Tibial nerve (tissue), 4 donors: ENCODE measurements around the gene TSEN54. TPM values are rescaled to one million over a fixed set of nuclear protein-coding genes. Genes with fewer than 3 reads are reported as not detected.
A peak's percentile ranks its signal among the peaks of the same experiment; 100 is the strongest.

Source experiments
- DNase-seq, 2 donors: peaks; one replicate each; pipeline ENCODE4 v3.0.0-alpha.2; 2019; ENCODE audit warnings: low spot score in 2 of 2
- H3K27ac ChIP-seq, 4 donors: fragments of 200-600 bp; sonication (generic) in 3 of 4; one replicate each; pipeline ENCODE4 v1.5.1; 2017 to 2019; ENCODE audit warnings: mild to moderate bottlenecking in 1 of 4
- H3K27me3 ChIP-seq, 2 donors: fragments of 200-600 bp; sonication (generic) in 1 of 2; one replicate each; pipeline versions ENCODE4 v1.5.1 to v1.6.0; 2017 to 2019
- H3K36me3 ChIP-seq, 3 donors: fragments of 200-600 bp; sonication (generic); one replicate each; pipeline ENCODE4 v1.5.1; 2018 to 2019
- H3K4me1 ChIP-seq, 4 donors: fragments of 200-600 bp; sonication (generic) in 3 of 4; one replicate each; pipeline ENCODE4 v1.5.1; 2017 to 2019
- H3K4me3 ChIP-seq, 4 donors: fragments of 200-600 bp; sonication (generic) in 3 of 4; one replicate each; pipeline ENCODE4 v1.5.1; 2017 to 2019; ENCODE audit warnings: mild to moderate bottlenecking in 1 of 4, moderate library complexity in 1 of 4
- H3K9me3 ChIP-seq, 4 donors: fragments of 200-600 bp; sonication (generic) in 3 of 4; one replicate each; pipeline ENCODE4 v1.5.1; 2017 to 2019
- CTCF ChIP-seq, 5 experiments: fragments of 200-600 bp in 3 of 5; fragments of 450-650 bp in 2 of 5; sonication (generic) in 3 of 5; IDR thresholded peaks; one replicate each; pipeline ENCODE4 v1.5.1; 2016 to 2019; ENCODE audit warnings: antibody characterized with exemption in 5 of 5, mild to moderate bottlenecking in 3 of 5, moderate library complexity in 2 of 5
- EP300 ChIP-seq, 2 donors: sonication (generic); formaldehyde crosslinking; IDR thresholded peaks; one replicate each; pipeline ENCODE4 v1.6.1; 2017; ENCODE audit warnings: antibody characterized with exemption in 2 of 2, mild to moderate bottlenecking in 1 of 2
- POLR2A ChIP-seq, 2 donors: fragments of 450-650 bp; IDR thresholded peaks; one replicate each; pipeline ENCODE4 v1.6.1; 2017; ENCODE audit warnings: antibody characterized with exemption in 2 of 2, mild to moderate bottlenecking in 2 of 2, moderate library complexity in 2 of 2
- WGBS, 2 donors: methylation state at CpG; one replicate each; pipeline ENCODE4 v1.1.5; 2018; 5-methylcytosine and 5-hydroxymethylcytosine counted together
- total RNA-seq, 4 donors: library from RNA; depleted of rRNA; stranded (reverse); fragments of >200 nt; gene quantifications; one replicate each; pipeline ENCODE4 v1.1.0, GENCODE V29; 2016

Gene TSEN54
- total RNA-seq, 4 donors from 2014 or later = 43.3 to 84.6 (median 53.0) TPM

- DNase-seq = no peak
- Histone ChIP-seq H3K27me3 (no peaks in the 10 kb centered on the region), H3K27ac (peak overlapping the region in 2 of 4 donors; percentile 96 to 97), H3K4me1 (peaks cover 2 to 89% (median 45%) of the 10 kb centered on the region in 4 donors), H3K9me3 (no peaks in the 10 kb centered on the region), H3K4me3 (peak overlapping the region in 1 of 4 donors; percentile 45), H3K36me3 (peaks cover 0 to 68% (median 0%) of the 10 kb centered on the region in 3 donors)
- no peak for TF ChIP-seq POLR2A (IDR thresholded peaks at IDR 0.05)
- no peak for TF ChIP-seq EP300 (IDR thresholded peaks at IDR 0.05)
- no peak for TF ChIP-seq CTCF (IDR thresholded peaks at IDR 0.05)
- 72 to 82% methylated on average over 15 of the region's 15 CpGs for WGBS, 2 donors
Observed at GRCh38 chr17:75505640-75506039, 10.7 kb upstream of the TSEN54 start.

- Histone ChIP-seq H3K27ac (peak overlapping the region; percentile 75 to 97 (median 86)), H3K4me1 (peaks cover 2 to 89% (median 49%) of the 10 kb centered on the region in 4 donors)
Observed at GRCh38 chr17:75506134-75506533, 10.2 kb upstream of the TSEN54 start.

GRCh38 chr17:75506888-75507287 lies 9.4 kb upstream of the TSEN54 start:
- Histone ChIP-seq H3K27me3 (no peaks in the 10 kb centered on the region), H3K4me1 (peaks cover 2 to 89% (median 50%) of the 10 kb centered on the region in 4 donors), H3K27ac (peak overlapping the region; percentile 75 to 97 (median 86)), H3K9me3 (no peaks in the 10 kb centered on the region), H3K36me3 (peaks cover 0 to 63% (median 0%) of the 10 kb centered on the region in 3 donors), H3K4me3 (peak overlapping the region in 3 of 4 donors; percentile 9 to 45 (median 17))
- no peak for DNase-seq
- 62 to 65% methylated on average over 16 of the region's 20 CpGs for WGBS, 2 donors
- TF ChIP-seq CTCF (IDR thresholded peaks at IDR 0.05) (no peak), EP300 (IDR thresholded peaks at IDR 0.05) (no peak), POLR2A (IDR thresholded peaks at IDR 0.05) (no peak)

More at GRCh38 chr17:75506134-75506533, 10.2 kb upstream of the TSEN54 start:
- Histone ChIP-seq H3K9me3 (no peaks in the 10 kb centered on the region), H3K36me3 (peaks cover 0 to 64% (median 0%) of the 10 kb centered on the region in 3 donors), H3K4me3 (peak overlapping the region in 1 of 4 donors; percentile 45), H3K27me3 (no peaks in the 10 kb centered on the region)
- TF ChIP-seq POLR2A (IDR thresholded peaks at IDR 0.05) (no peak), EP300 (IDR thresholded peaks at IDR 0.05) (no peak), CTCF (IDR thresholded peaks at IDR 0.05) (no peak)
- WGBS, 2 donors = 72 to 78% methylated on average over 21 of the region's 21 CpGs
- DNase-seq = no peak

- TF ChIP-seq POLR2A (IDR thresholded peaks at IDR 0.05) = no peak
- peak in 1 of 2 donors; percentile 61 for TF ChIP-seq EP300 (IDR thresholded peaks at IDR 0.05)
- no peak for TF ChIP-seq CTCF (IDR thresholded peaks at IDR 0.05)
- H3K4me3 ChIP-seq = peak overlapping the region; percentile 17 to 45 (median 20)
- H3K27me3 ChIP-seq = no peaks in the 10 kb centered on the region
- H3K27ac ChIP-seq = peak overlapping the region; percentile 76 to 97 (median 88)
- no peak for DNase-seq
- H3K36me3 ChIP-seq = peaks cover 0 to 52% (median 0%) of the 10 kb centered on the region in 3 donors
- no peaks in the 10 kb centered on the region for H3K9me3 ChIP-seq
- 34% methylated on average over 19 to 26 of the region's 27 CpGs for WGBS, 2 donors
- H3K4me1 ChIP-seq = peaks cover 2 to 90% (median 54%) of the 10 kb centered on the region in 4 donors
Observed at GRCh38 chr17:75507733-75508719, 8.3 kb upstream of the TSEN54 start.
